ENCODE data around the gene FHOD3.

DNA sequence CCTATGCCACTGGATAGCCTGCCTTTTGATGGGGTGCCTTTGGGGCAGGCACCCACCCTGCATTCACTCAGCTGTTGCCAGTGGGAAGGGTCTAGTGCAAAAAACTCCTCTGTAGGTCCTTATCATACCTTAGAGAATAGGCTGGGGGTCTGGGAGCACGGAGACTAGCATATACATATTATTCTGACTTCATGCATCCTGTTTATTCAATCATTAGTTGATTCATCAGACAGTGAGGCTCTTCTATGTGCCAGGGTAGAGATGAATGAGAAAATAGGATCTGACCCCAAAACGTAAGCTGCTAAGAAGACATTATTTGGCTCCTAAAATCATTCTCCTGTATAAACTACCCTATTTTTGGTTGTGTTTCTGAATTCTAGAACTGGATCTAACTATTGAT is 378.0 kb downstream of the FHOD3 start:
- TF ChIP-seq POLR2AphosphoS5 (IDR thresholded peaks at IDR 0.05; ENCODE audit: low read depth, low read length) = no peak
- no peak for TF ChIP-seq POLR2A (IDR thresholded peaks at IDR 0.05; ENCODE audit: low read depth, low read length)
- no peak for TF ChIP-seq TAF1 (IDR thresholded peaks at IDR 0.05; ENCODE audit: low read depth, low read length)
- no peak for TF ChIP-seq POU2F2 (IDR thresholded peaks at IDR 0.05; ENCODE audit: low read depth, low read length)
- no peak for TF ChIP-seq PAX5 (IDR thresholded peaks at IDR 0.05; ENCODE audit: insufficient read depth, low read length, severe bottlenecking)

Measured in GM12891 (cell line).